H1 (cell line): ENCODE results near the gene MGLL.

Source experiments
- CTCF ChIP-seq, 3 experiments: IDR thresholded peaks; 1 replicate in 2 of 3; 2 replicates in 1 of 3; pipeline versions ENCODE4 v1.5.1 to v1.6.1; 2011; ENCODE audit warnings: low read length in 3 of 3, mild to moderate bottlenecking in 3 of 3, inconsistent platforms in 2 of 3, low read depth in 1 of 3, moderate library complexity in 1 of 3; ENCODE audit not compliant: insufficient read depth in 1 of 3; ENCODE audit errors: control extremely low read depth in 1 of 3
- EGR1 ChIP-seq: IDR thresholded peaks from 2 replicates; pipeline ENCODE4 v1.6.1; 2011; ENCODE audit warnings: low read depth, low read length, borderline replicate concordance
- EZH2 ChIP-seq: fragments of 200-600 bp; sonication (generic); IDR thresholded peaks from 2 replicates; pipeline ENCODE4 v1.7.1; 2012; ENCODE audit warnings: low read depth, mild to moderate bottlenecking, moderate library complexity, low read length, inconsistent platforms; ENCODE audit not compliant: severe bottlenecking
- GTF2F1 ChIP-seq: IDR thresholded peaks from 2 replicates; pipeline ENCODE4 v1.6.1; 2012; ENCODE audit warnings: low read depth, low read length, improper control_type of control experiment, borderline replicate concordance

- no peak for TF ChIP-seq CTCF (IDR thresholded peaks at IDR 0.05; ENCODE audit: control extremely low read depth in 1 of 3, insufficient read depth in 1 of 3, low read depth in 1 of 3, low read length in 3 of 3)
- TF ChIP-seq GTF2F1 = no peak
- TF ChIP-seq EGR1 = no peak
- no peak for TF ChIP-seq EZH2
Measured at GRCh38 chr3:127812151-127812550, 10.2 kb downstream of the MGLL start.
